VCaP (cell line): ENCODE results near the gene POU3F1.

ENCODE experiments used
- H3K27ac ChIP-seq: fragments of 450-650 bp; 2 replicates; pipeline ENCODE4 v1.5.1; 2017
- TF ChIP-seq, protein P1 (sequence below): fragments of 450-650 bp; conservative IDR thresholded peaks from 2 replicates; pipeline ENCODE4 v1.5.1; 2017; ENCODE audit warnings: mild to moderate bottlenecking, moderate library complexity

POU3F1 gene

DNA sequence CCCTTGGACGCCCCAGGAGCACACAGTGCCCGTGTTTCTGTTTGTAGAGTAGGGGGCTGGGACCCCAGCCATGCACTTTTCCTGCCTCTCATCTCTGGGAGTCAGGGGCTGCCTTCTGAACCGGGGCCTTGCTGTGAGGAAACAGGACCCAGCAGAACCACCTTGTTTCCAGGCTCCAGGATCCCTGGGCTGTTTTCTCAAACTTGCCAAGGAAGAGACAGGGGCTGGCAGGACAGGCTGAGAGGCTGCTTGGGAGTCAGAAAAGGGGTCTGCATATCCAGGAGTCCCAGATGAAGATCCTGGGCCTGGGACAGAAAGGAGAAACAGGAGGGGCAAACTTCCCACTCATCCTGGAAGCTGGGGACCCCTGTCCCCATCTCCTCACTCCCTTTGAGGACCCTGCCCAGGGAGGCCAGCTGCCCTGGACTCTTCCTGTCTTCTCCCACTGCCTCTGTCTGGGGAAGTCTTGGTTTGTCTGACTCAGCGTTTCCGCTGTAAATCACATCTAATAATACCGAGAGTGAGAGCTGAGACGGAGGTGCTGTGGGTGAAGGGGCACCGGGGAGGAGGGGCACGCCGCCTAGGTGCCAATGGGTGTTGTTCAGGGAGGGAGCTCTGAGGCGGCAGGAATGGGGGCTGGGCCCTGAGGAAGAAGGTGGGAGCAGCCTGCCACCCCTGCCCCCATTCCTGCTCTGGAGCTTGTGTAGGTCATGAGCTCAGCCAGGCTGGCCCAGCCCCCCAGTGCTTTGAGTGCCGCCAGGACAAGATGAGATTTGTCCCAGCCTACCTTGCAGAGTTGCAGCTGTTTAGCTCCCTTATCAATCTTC is 16.7 kb downstream of the POU3F1 start:
- TF ChIP-seq, protein P1, sequence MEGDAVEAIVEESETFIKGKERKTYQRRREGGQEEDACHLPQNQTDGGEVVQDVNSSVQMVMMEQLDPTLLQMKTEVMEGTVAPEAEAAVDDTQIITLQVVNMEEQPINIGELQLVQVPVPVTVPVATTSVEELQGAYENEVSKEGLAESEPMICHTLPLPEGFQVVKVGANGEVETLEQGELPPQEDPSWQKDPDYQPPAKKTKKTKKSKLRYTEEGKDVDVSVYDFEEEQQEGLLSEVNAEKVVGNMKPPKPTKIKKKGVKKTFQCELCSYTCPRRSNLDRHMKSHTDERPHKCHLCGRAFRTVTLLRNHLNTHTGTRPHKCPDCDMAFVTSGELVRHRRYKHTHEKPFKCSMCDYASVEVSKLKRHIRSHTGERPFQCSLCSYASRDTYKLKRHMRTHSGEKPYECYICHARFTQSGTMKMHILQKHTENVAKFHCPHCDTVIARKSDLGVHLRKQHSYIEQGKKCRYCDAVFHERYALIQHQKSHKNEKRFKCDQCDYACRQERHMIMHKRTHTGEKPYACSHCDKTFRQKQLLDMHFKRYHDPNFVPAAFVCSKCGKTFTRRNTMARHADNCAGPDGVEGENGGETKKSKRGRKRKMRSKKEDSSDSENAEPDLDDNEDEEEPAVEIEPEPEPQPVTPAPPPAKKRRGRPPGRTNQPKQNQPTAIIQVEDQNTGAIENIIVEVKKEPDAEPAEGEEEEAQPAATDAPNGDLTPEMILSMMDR, result no peak
- H3K27ac ChIP-seq, result no peak overlapping the region

DNA sequence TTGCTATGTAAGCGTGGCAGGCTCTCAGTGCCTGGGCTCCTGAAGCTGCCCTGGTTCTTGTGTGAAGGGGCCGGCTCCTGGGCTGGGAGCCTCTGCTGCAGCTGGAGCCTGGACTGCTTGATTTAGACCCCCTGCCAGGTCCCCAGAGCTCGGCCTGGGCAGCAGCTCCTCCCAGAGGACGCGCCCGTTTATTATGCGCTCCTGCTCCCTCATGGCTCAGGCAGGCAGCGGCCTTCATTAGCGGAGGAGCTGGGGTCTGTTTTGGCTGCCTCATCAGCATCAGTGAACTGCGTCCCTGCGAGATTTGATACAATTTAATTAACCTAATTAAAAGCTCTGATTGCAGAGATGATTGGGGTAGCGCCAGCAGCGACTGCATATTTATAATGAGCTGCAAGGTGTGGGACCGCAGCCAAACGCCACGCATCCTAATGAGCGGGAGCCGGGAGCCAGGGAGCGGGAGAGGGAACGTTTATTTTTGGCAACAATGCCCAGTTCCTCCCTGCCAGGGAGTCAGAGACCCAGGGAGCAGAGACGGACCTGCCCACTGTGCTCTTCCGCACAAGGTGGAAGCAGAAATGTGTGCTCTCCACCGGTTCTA is 17.4 kb downstream of the POU3F1 start:
- H3K27ac ChIP-seq, result no peak overlapping the region
- TF ChIP-seq, protein P1, result no peak

GRCh38 chr1:38028671-38029070 is 17.9 kb downstream of the POU3F1 start:
- H3K27ac ChIP-seq, result no peak overlapping the region
- TF ChIP-seq, protein P1, result no peak

DNA sequence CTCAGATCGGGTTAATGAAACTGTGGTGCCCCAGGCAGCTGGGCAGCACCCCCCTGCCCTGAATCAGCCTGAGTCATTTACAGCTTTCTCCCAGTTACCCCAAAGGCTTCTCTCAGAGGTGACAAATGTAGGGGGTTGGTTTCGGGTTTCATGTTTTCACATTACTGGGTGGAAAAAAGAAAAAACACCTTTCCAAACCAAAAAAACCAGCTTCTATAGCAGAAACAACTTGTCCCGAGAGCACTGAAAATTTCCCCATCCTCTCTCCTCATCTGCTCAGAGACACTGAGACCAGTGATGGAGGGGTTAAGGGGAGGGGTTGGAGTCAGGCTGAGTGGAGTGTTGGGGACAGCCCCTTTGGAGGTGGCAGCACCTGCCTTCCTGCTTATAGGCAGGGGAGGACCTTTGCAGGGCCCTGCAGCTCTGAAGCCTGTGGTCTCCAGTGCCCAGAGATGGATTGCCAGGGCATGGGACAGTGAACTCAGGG is 18.4 kb downstream of the POU3F1 start:
- TF ChIP-seq, protein P1, result no peak
- H3K27ac ChIP-seq, result no peak overlapping the region

DNA sequence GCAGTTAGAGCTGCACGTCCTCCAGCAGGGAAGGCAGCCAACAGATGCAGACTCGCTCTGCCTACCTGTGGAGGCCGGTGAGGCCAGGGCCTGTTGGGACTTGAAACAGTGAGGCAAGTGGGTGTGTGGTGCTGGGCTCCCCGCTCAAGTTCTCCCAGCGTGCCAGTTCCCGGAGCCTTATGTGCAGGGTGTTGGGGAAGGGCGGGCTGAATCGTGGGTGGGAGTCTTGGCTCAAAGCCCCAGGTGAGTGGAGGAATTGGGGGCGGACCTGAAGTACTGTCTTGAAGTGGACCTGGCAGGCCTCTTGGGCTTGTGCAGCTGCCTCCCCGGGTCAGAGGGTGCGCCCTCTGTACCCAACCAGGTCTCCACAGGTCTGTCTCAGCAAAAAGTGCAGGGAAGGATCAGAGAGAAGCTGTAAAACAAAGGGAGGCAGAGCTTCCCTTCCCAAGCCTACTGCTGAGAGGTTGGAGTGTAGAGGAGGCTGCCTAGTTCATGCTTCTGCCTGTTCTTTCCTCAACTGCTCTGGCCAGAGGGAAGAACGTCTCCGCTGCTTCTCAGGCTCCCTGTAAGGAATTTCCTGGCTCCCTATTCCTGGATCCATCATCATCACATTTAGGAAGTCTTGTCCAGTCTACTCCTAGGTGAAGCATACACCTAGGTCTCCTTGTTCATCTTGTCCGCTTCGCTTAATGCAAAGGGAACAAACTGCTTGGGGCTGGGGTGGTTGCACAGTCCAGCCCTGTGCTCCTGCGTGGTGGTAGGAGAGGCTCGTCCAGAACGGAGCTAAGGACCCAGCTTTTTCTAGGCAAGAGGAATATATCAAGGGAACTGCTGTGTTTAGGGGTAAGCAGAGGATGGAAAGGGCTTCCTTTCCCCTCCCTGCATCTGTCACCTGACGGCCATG is 19.1 kb downstream of the POU3F1 start:
- no peak overlapping the region for H3K27ac ChIP-seq

DNA sequence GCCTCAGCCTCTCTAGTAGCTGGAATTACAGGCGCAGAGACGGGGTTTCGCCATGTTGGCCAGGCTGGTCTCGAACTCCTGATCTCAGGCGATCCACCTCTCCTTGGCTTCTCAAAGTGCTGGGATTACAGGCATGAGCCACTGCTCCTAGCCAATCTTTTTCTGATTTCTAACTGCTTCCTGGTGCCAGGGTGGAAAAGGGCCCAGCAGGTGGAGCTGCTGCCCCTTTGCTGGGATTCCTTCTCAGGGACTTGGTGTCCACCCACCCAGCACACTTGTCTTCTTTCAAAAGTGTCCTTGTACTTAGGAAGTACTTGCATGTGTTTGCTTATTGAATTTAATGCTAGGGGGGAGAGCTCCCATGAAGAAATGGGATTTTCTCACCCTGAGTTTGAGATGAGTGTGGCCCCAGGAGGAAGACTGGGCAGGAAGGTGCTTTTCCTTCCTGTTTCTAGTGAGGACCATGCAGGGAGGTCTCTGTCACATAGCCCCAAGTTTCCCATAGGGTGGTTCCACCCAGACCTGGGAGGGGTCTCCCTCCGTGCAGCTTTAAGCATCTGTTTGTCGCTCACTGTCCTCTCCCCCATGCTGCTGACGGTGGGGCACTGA is 19.9 kb downstream of the POU3F1 start:
- TF ChIP-seq, protein P1, result peak; percentile 89

More for the DNA sequence above, 19.1 kb downstream of the POU3F1 start:
- TF ChIP-seq, protein P1, result no peak

More for the DNA sequence above, 19.9 kb downstream of the POU3F1 start:
- no peak overlapping the region for H3K27ac ChIP-seq
